H9 (cell line): ENCODE measurements around the gene UFSP1. TPM values are rescaled to one million over a fixed set of nuclear protein-coding genes. Genes with fewer than 3 reads are reported as not detected.
"Not testable (repeated sequence)": the region's sequence is repeated elsewhere in the genome, so short reads cannot be mapped to it uniquely, and the experiment has no call there.

Source experiments
- DNase-seq: peaks from one replicate; pipeline ENCODE4 v3.0.0-alpha.2; 2017
- H2AFZ ChIP-seq: one replicate; pipeline ENCODE4 v1.6.1; 2013; ENCODE audit warnings: mild to moderate bottlenecking, low read length, control low read depth, moderate library complexity
- H2AK5ac ChIP-seq: 2 replicates; pipeline ENCODE4 v1.6.1; 2013; ENCODE audit warnings: low read length, control low read depth, mixed read lengths; ENCODE audit not compliant: insufficient read length
- H2BK120ac ChIP-seq: one replicate; pipeline ENCODE4 v1.6.1; 2013; ENCODE audit warnings: low read depth, mild to moderate bottlenecking, low read length, control low read depth, inconsistent platforms; ENCODE audit not compliant: poor library complexity, severe bottlenecking
- H2BK12ac ChIP-seq: 2 replicates; pipeline ENCODE4 v1.6.1; 2013; ENCODE audit warnings: low read length, control low read depth, mixed read lengths, low read depth; ENCODE audit not compliant: insufficient read length
- H2BK15ac ChIP-seq: 2 replicates; pipeline ENCODE4 v1.6.1; 2013; ENCODE audit warnings: low read depth, low read length, control low read depth
- H2BK20ac ChIP-seq: one replicate; pipeline ENCODE4 v1.6.1; 2013; ENCODE audit warnings: low read depth, mild to moderate bottlenecking, low read length, control low read depth, inconsistent platforms; ENCODE audit not compliant: poor library complexity, severe bottlenecking
- H2BK5ac ChIP-seq: 2 replicates; pipeline ENCODE4 v1.6.1; 2013; ENCODE audit warnings: low read length, control low read depth, mixed read lengths; ENCODE audit not compliant: insufficient read length
- H3K14ac ChIP-seq: 2 replicates; pipeline ENCODE4 v1.6.1; 2013; ENCODE audit warnings: low read length, control low read depth; ENCODE audit not compliant: insufficient read depth
- H3K18ac ChIP-seq: 2 replicates; pipeline ENCODE4 v1.6.1; 2013; ENCODE audit warnings: low read depth, mild to moderate bottlenecking, mixed read lengths, low read length, control low read depth; ENCODE audit not compliant: insufficient read length
- H3K23ac ChIP-seq: 2 replicates; pipeline ENCODE4 v1.6.1; 2013; ENCODE audit warnings: low read length, control low read depth, mixed read lengths, low read depth; ENCODE audit not compliant: insufficient read length
- H3K23me2 ChIP-seq: 2 replicates; pipeline ENCODE4 v1.6.1; 2013; ENCODE audit warnings: low read depth, mild to moderate bottlenecking, mixed read lengths, low read length, control low read depth; ENCODE audit not compliant: insufficient read length, poor library complexity, severe bottlenecking
- H3K27ac ChIP-seq: 2 replicates; pipeline ENCODE4 v1.5.1; 2013; ENCODE audit warnings: low read length, control low read depth, mixed read lengths, low read depth; ENCODE audit not compliant: insufficient read length
- H3K27me3 ChIP-seq: 2 replicates; pipeline ENCODE4 v1.6.1; 2013; ENCODE audit warnings: low read length, control low read depth, inconsistent platforms; ENCODE audit not compliant: insufficient read depth
- H3K4ac ChIP-seq: 2 replicates; pipeline ENCODE4 v1.6.1; 2013; ENCODE audit warnings: low read depth, mild to moderate bottlenecking, control low read depth, inconsistent platforms, low read length, moderate library complexity
- H3K4me1 ChIP-seq: 2 replicates; pipeline ENCODE4 v1.6.1; 2013; ENCODE audit warnings: low read length, control low read depth, inconsistent platforms; ENCODE audit not compliant: insufficient read depth
- H3K4me2 ChIP-seq: 2 replicates; pipeline ENCODE4 v1.6.1; 2013; ENCODE audit warnings: low read length, control low read depth, mixed read lengths; ENCODE audit not compliant: insufficient read length, insufficient read depth
- H3K56ac ChIP-seq: 2 replicates; pipeline ENCODE4 v1.6.1; 2013; ENCODE audit warnings: low read depth, mild to moderate bottlenecking, mixed read lengths, low read length, control low read depth; ENCODE audit not compliant: insufficient read length
- H3K79me1 ChIP-seq: 2 replicates; pipeline ENCODE4 v1.6.1; 2013; ENCODE audit warnings: low read depth, mild to moderate bottlenecking, moderate library complexity, low read length, control low read depth, inconsistent platforms; ENCODE audit not compliant: insufficient read depth, poor library complexity, severe bottlenecking
- H3K79me2 ChIP-seq: 2 replicates; pipeline ENCODE4 v1.6.1; 2013; ENCODE audit warnings: low read length, control low read depth, inconsistent platforms; ENCODE audit not compliant: insufficient read depth
- H3K9ac ChIP-seq: 2 replicates; pipeline ENCODE4 v1.6.1; 2013; ENCODE audit warnings: low read length, control low read depth, mixed read lengths; ENCODE audit not compliant: insufficient read length; ENCODE audit errors: extremely low read depth
- H3K9me3 ChIP-seq: one replicate; pipeline ENCODE4 v1.6.1; 2013; ENCODE audit warnings: low read depth, low read length, inconsistent platforms; ENCODE audit not compliant: control insufficient read depth
- H3T11ph ChIP-seq: one replicate; pipeline ENCODE4 v1.6.1; 2013; ENCODE audit warnings: mild to moderate bottlenecking, low read length, control low read depth, inconsistent platforms
- H4K20me1 ChIP-seq: one replicate; pipeline ENCODE4 v1.6.1; 2013; ENCODE audit not compliant: control insufficient read depth, insufficient read length, insufficient read depth
- H4K5ac ChIP-seq: 2 replicates; pipeline ENCODE4 v1.6.1; 2013; ENCODE audit warnings: low read depth, mild to moderate bottlenecking, mixed read lengths, low read length, control low read depth; ENCODE audit not compliant: insufficient read length
- H4K8ac ChIP-seq: replicated peaks from 2 replicates; pipeline ENCODE4 v1.6.1; 2013; ENCODE audit warnings: low read length, control low read depth, mixed read lengths, low read depth; ENCODE audit not compliant: insufficient read length
- H4K91ac ChIP-seq: 2 replicates; pipeline ENCODE4 v1.6.1; 2013; ENCODE audit warnings: low read depth, mild to moderate bottlenecking, moderate library complexity, mixed read lengths, low read length, control low read depth; ENCODE audit not compliant: insufficient read length
- H3K27ac Mint-ChIP-seq, 3 experiments: 2 replicates in 2 of 3; 3 replicates in 1 of 3; pipeline ENCODE4 v1.8.0; 2020 to 2021; ENCODE audit warnings: mixed read lengths in 3 of 3, mild to moderate bottlenecking in 1 of 3, moderate library complexity in 1 of 3
- H3K27me3 Mint-ChIP-seq: 2 replicates; pipeline ENCODE4 v1.8.0; 2021; ENCODE audit warnings: low read depth, mild to moderate bottlenecking, moderate library complexity, mixed read lengths
- H3K36me3 Mint-ChIP-seq, 3 experiments: 2 replicates in 2 of 3; 3 replicates in 1 of 3; pipeline ENCODE4 v1.8.0; 2020 to 2021; ENCODE audit warnings: low read depth in 3 of 3, mixed read lengths in 3 of 3; ENCODE audit not compliant: insufficient read depth in 1 of 3
- H3K4me1 Mint-ChIP-seq, 2 experiments: 2 replicates each; pipeline ENCODE4 v1.8.0; 2020; ENCODE audit warnings: mixed read lengths in 2 of 2
- H3K4me3 Mint-ChIP-seq, 2 experiments: 2 replicates in 1 of 2; 3 replicates in 1 of 2; pipeline ENCODE4 v1.8.0; 2020 to 2021; ENCODE audit warnings: mild to moderate bottlenecking in 2 of 2, mixed read lengths in 2 of 2, moderate library complexity in 1 of 2
- H3K9me3 Mint-ChIP-seq, 2 experiments: 2 replicates in 1 of 2; 3 replicates in 1 of 2; pipeline ENCODE4 v1.8.0; 2020; ENCODE audit warnings: mild to moderate bottlenecking in 2 of 2, mixed read lengths in 2 of 2, moderate library complexity in 1 of 2
- WGBS: extraction: QIAGEN DNeasy Blood & Tissue Kit; methylation state at CpG from one replicate; pipeline ENCODE4 v1.1.7; 2013; ENCODE audit warnings: missing lambda C conversion rate, low lambda C conversion rate, mixed read lengths; ENCODE audit not compliant: insufficient read length; ENCODE audit errors: extremely low coverage; 5-methylcytosine and 5-hydroxymethylcytosine counted together
- total RNA-seq: library from RNA; stranded (reverse); gene quantifications from 2 replicates; pipeline ENCODE4 v1.2.1, GENCODE V29; 2021

UFSP1 gene
- total RNA-seq, 1 experiment from 2014 or later: 4.3 TPM

- H2AFZ ChIP-seq, H2BK12ac ChIP-seq: not testable (repeated sequence)
- H3K27ac Mint-ChIP-seq: peak overlapping the region in 1 of 3 experiments; percentile 33; a peak in 1 of 7 replicates
These were observed 29.8 kb upstream of the UFSP1 start for GRCh38 chr7:100919335-100919734.

More at GRCh38 chr7:100919335-100919734, 29.8 kb upstream of the UFSP1 start:
- not testable (repeated sequence) for H4K91ac ChIP-seq, H3K9me3 Mint-ChIP-seq, H3K4me2 ChIP-seq, H2AK5ac ChIP-seq, H3K79me2 ChIP-seq, H4K8ac ChIP-seq, H4K20me1 ChIP-seq, H3K27me3 ChIP-seq, H3K23me2 ChIP-seq, H2BK20ac ChIP-seq, H2BK120ac ChIP-seq, H3K27me3 Mint-ChIP-seq, H3K79me1 ChIP-seq, H3K18ac ChIP-seq, H4K5ac ChIP-seq, H2BK5ac ChIP-seq, DNase-seq, H3K36me3 Mint-ChIP-seq, H3T11ph ChIP-seq, H3K56ac ChIP-seq, H2BK15ac ChIP-seq, H3K9me3 ChIP-seq, H3K4ac ChIP-seq, H3K4me3 Mint-ChIP-seq, H3K4me1 ChIP-seq, H3K14ac ChIP-seq, H3K27ac ChIP-seq, H3K23ac ChIP-seq, H3K9ac ChIP-seq
- no CpG with 5 or more reads among the region's 5 CpGs for WGBS
- H3K4me1 Mint-ChIP-seq: peaks cover 38 to 45% of the 10 kb centered on the region in 2 experiments
